Prostate gland (tissue), 2 donors: Measurements from ENCODE around the gene GJB5. TPM values are rescaled to one million over a fixed set of nuclear protein-coding genes. Genes with fewer than 3 reads are reported as not detected.

Experiments used
- DNase-seq: peaks from one replicate; pipeline ENCODE4 v3.0.0-alpha.2; 2019; ENCODE audit warnings: low spot score
- H3K27ac ChIP-seq, 2 donors: fragments of 200-600 bp; sonication (generic); 2 replicates each; pipeline ENCODE4 v1.5.1; 2017 to 2019
- H3K27me3 ChIP-seq: fragments of 200-600 bp; sonication (generic); replicated peaks from 2 replicates; pipeline ENCODE4 v1.5.1; 2019; ENCODE audit not compliant: insufficient read depth
- H3K36me3 ChIP-seq, 2 donors: fragments of 200-600 bp; sonication (generic); 1 replicate in 1 of 2; 2 replicates in 1 of 2; pipeline versions ENCODE4 v1.5.1 to v1.8.1; 2017 to 2019
- H3K4me1 ChIP-seq: fragments of 200-600 bp; sonication (generic); replicated peaks from 2 replicates; pipeline ENCODE4 v1.5.1; 2019
- H3K4me3 ChIP-seq, 2 donors: fragments of 200-600 bp; sonication (generic); 2 replicates each; pipeline ENCODE4 v1.5.1; 2017 to 2019
- H3K9me3 ChIP-seq: fragments of 200-600 bp; sonication (generic); 2 replicates; pipeline ENCODE4 v1.5.1; 2017
- CTCF ChIP-seq, 4 experiments: fragments of 200-600 bp in 2 of 4; fragments of 450-650 bp in 2 of 4; sonication (generic) in 2 of 4; IDR thresholded peaks; 1 replicate in 3 of 4; 2 replicates in 1 of 4; pipeline ENCODE4 v1.5.1; 2016 to 2019; ENCODE audit warnings: antibody characterized with exemption in 4 of 4, mild to moderate bottlenecking in 2 of 4, moderate library complexity in 2 of 4
- POLR2A ChIP-seq: fragments of 450-650 bp; IDR thresholded peaks from one replicate; pipeline ENCODE4 v1.6.1; 2016; ENCODE audit warnings: antibody characterized with exemption, mild to moderate bottlenecking
- POLR2AphosphoS5 ChIP-seq: sonication (generic); formaldehyde crosslinking; IDR thresholded peaks from one replicate; pipeline ENCODE4 v1.6.1; 2017; ENCODE audit warnings: antibody characterized with exemption
- WGBS: methylation state at CpG from one replicate; pipeline ENCODE4 v1.1.5; 2018; 5-methylcytosine and 5-hydroxymethylcytosine counted together
- intact Hi-C: fragments of 100-400 bp; cut with DNase I; formaldehyde crosslinking; loops from one replicate; pipeline ENCODE4 v1.14.2; 2022
- total RNA-seq, 2 donors: library from RNA; depleted of rRNA; stranded (reverse); fragments of >200 nt; gene quantifications; one replicate each; pipeline ENCODE4 v1.1.0, GENCODE V29; 2016

GJB5 gene
- total RNA-seq, 2 donors from 2014 or later: 6.5 to 6.9 TPM

DNA sequence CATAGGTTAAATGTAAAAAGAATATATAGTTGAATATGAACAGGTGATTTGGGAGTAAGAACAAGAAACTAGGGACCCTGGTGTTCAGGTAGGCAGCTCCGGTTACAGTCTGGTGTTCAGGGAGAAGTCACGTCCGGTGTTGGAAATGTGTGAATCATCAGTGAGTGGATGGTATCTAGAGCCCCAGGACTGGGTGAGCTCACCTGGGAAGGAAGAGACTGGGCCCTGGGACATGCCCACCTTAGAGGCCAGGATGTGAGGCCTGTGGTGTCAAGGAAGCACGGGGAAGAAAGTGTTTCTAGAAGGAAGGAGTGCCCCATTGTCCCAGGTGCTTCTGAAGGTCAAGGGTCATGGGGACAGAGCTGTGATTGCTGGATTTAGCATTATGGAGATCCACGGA lies 24.7 kb downstream of the GJB5 start:
- H3K27ac ChIP-seq: no peak overlapping the region

DNA sequence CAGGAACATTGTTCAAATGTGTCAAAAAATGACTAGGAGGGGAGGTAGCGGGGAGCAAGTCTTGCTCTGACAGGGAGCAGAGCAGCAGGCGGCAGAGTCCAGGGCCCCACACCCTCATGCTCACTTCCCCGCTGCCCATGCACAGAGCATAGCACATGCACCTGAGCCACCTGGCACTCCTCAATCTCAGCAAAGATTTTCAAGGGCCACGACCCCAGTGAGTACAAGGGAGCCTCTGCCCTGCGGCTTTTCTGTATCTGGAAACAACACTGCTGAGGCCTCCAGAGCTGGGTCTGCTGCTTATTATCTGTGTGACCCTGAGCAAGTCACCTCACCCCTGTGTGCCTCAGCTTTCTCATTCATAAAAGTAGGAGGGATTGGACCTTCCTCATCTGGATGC lies 25.1 kb downstream of the GJB5 start:
- Histone ChIP-seq H3K4me1 (peaks cover 6% of the 10 kb centered on the region), H3K27ac (no peak overlapping the region), H3K27me3 (no peaks in the 10 kb centered on the region), H3K36me3 (no peaks in the 10 kb centered on the region), H3K4me3 (no peak overlapping the region), H3K9me3 (no peaks in the 10 kb centered on the region)
- DNase-seq: no peak
- WGBS: 94% methylated on average over 5 of the region's 5 CpGs
- TF ChIP-seq POLR2A (no peak), POLR2AphosphoS5 (no peak), CTCF (IDR thresholded peaks at IDR 0.05) (no peak)
- intact Hi-C loops: no loop called here

More for the DNA sequence above, 24.7 kb downstream of the GJB5 start:
- Histone ChIP-seq H3K27me3 (no peaks in the 10 kb centered on the region), H3K36me3 (no peaks in the 10 kb centered on the region), H3K4me3 (no peak overlapping the region), H3K9me3 (no peaks in the 10 kb centered on the region), H3K4me1 (peaks cover 6% of the 10 kb centered on the region)
- no peak for DNase-seq
- TF ChIP-seq POLR2AphosphoS5: no peak
- 91% methylated on average over 5 of the region's 5 CpGs for WGBS
- intact Hi-C loops: no loop called here

- Histone ChIP-seq H3K36me3 (no peaks in the 10 kb centered on the region), H3K9me3 (no peaks in the 10 kb centered on the region), H3K27ac (no peak overlapping the region), H3K27me3 (no peaks in the 10 kb centered on the region), H3K4me1 (peaks cover 6% of the 10 kb centered on the region), H3K4me3 (no peak overlapping the region)
- TF ChIP-seq POLR2A (no peak), CTCF (IDR thresholded peaks at IDR 0.05) (no peak), POLR2AphosphoS5 (no peak)
- DNase-seq: no peak
- intact Hi-C loops: no loop called here
- WGBS: 81% methylated on average over 2 of the region's 2 CpGs
These were observed 25.7 kb downstream of the GJB5 start for GRCh38 chr1:34780528-34780927.

DNA sequence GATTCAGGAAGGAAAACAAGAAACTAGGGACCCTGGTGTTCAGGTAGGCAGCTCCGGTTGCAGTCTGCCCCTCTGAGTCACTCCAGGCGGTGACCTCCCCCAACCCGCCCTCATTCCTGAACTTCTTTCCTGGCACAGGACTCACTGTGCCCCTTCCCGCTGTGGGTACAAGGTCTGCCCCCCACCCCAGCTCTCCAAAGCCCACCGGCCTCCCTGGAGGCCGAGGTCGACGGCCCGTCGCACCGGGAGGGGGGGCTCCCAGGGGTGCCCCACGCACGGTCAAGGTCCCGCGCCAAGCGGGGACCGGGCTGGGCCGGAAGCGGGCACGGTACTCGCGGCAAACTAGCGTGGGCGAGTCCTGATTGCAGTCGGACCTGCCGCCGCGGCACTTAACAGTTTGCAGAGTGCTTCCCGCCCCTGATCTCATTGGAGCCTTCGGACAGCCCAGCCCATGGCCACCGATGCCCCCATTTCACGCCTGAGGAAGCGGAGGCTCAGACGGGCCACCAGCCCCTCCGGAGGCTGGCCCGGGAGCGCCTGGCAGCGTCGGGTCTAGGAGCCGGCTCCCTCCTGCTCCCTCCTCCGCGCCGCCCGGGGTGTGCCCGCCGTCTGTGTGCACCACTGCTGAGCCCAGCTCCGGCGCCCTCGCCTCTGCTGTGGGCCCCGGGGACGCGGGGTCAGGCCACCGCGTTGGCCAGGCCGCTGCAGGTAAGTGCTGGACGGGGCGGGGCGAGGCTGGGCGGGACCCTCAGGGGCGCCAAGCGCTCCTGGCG lies 26.4 kb downstream of the GJB5 start, which contains the start of gene GJB3:
Gene GJB3 (plus strand): TSS at position 144 of the 773 bp plus-strand sequence. CDS start 3,549 bp downstream, outside the sequence.
- H3K27me3 ChIP-seq: no peaks in the 10 kb centered on the region

DNA sequence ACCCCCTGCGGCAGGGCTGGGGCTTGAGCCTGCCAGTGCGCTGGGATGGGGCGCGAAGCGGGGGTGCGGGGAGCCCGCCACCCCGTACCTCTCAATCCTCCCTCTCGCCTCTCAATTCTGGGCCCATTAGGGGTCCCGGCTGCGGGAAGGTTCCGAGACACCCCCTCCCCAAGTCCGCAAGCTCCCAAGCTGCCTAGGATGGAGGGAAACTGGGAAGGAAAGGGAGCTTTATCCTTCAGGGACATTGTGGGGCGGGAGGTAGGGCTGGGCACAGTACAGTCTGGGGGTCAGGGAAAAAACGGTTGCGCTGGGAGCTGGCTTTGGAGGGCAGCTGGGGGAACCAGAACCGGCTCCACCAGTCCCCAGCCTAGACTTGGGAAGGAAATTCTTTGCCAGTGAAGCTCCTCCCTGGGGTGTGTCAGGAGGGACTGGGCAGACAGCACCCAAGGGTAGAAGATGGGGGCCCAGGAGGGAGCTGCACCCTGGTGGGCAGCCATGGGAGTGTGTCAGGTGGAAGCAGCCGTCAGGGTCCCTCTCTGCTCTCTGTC lies 27.1 kb downstream of the GJB5 start:
- 3% methylated on average over 16 of the region's 18 CpGs for WGBS
- peak; percentile 73 for DNase-seq
- peak overlapping the region; percentile 13 to 32 for H3K4me3 ChIP-seq
- H3K4me1 ChIP-seq: peaks cover 6% of the 10 kb centered on the region
- H3K27ac ChIP-seq: peak overlapping the region; percentile 58 to 65
- intact Hi-C loops: no loop called here
- TF ChIP-seq CTCF (IDR thresholded peaks at IDR 0.05): peak in 1 of 4 experiments; percentile 18
- TF ChIP-seq POLR2AphosphoS5: peak; percentile 55
- TF ChIP-seq POLR2A: peak; percentile 74
- no peaks in the 10 kb centered on the region for H3K36me3 ChIP-seq
- H3K27me3 ChIP-seq: no peaks in the 10 kb centered on the region
- H3K9me3 ChIP-seq: no peaks in the 10 kb centered on the region

More for the DNA sequence above, 26.4 kb downstream of the GJB5 start, which contains the start of gene GJB3:
- intact Hi-C loops: no loop called here
- no peak for TF ChIP-seq POLR2AphosphoS5
- no peak for TF ChIP-seq CTCF (IDR thresholded peaks at IDR 0.05)
- TF ChIP-seq POLR2A: peak; percentile 43
- Histone ChIP-seq H3K36me3 (no peaks in the 10 kb centered on the region), H3K4me3 (peak within 1 kb of the TSS; percentile 13 to 32), H3K27ac (peak within 1 kb of the TSS; percentile 58 to 65), H3K9me3 (no peaks in the 10 kb centered on the region), H3K4me1 (peaks cover 6% of the 10 kb centered on the region)
- DNase-seq: no peak
- 2% methylated on average over 35 of the region's 62 CpGs for WGBS
